Right atrium auricular region (tissue), 2 donors: ENCODE results near the gene SNRNP70. TPM values are rescaled to one million over a fixed set of nuclear protein-coding genes. Genes with fewer than 3 reads are reported as not detected.
A peak's percentile ranks its signal among the peaks of the same experiment; 100 is the strongest.

Experiments used
- DNase-seq: peaks from one replicate; pipeline ENCODE4 v3.0.0-alpha.2; 2019; ENCODE audit warnings: low spot score
- H3K27ac ChIP-seq, 2 donors: fragments of 200-600 bp; sonication (generic); 1 replicate in 1 of 2; 2 replicates in 1 of 2; pipeline ENCODE4 v1.5.1; 2016 to 2019
- H3K27me3 ChIP-seq, 2 donors: fragments of 200-600 bp; sonication (generic); one replicate each; pipeline versions ENCODE4 v1.5.1 to v1.6.0; 2017 to 2019
- H3K36me3 ChIP-seq: fragments of 200-600 bp; sonication (generic); one replicate; pipeline ENCODE4 v1.5.1; 2016
- H3K4me1 ChIP-seq, 2 donors: fragments of 200-600 bp; sonication (generic); one replicate each; pipeline versions ENCODE4 v1.5.1 to v1.6.0; 2017 to 2019
- H3K4me3 ChIP-seq, 2 donors: fragments of 200-600 bp; sonication (generic); 1 replicate in 1 of 2; 2 replicates in 1 of 2; pipeline ENCODE4 v1.5.1; 2017 to 2019; ENCODE audit warnings: mild to moderate bottlenecking in 1 of 2, moderate library complexity in 1 of 2
- H3K9me3 ChIP-seq, 2 donors: fragments of 200-600 bp; sonication (generic); one replicate each; pipeline ENCODE4 v1.5.1; 2019
- total RNA-seq, 2 donors: library from RNA; depleted of rRNA; stranded (reverse); fragments of >200 nt; gene quantifications; one replicate each; pipeline ENCODE4 v1.1.0, GENCODE V29; 2016
- TF ChIP-seq, protein P1 (sequence below), 2 donors: fragments of 200-600 bp; sonication (generic); IDR thresholded peaks; one replicate each; pipeline ENCODE4 v1.5.1; 2019; ENCODE audit warnings: antibody characterized with exemption in 2 of 2

The SNRNP70 gene
- total RNA-seq, 2 donors from 2014 or later: 62.7 to 89.4 TPM

DNA sequence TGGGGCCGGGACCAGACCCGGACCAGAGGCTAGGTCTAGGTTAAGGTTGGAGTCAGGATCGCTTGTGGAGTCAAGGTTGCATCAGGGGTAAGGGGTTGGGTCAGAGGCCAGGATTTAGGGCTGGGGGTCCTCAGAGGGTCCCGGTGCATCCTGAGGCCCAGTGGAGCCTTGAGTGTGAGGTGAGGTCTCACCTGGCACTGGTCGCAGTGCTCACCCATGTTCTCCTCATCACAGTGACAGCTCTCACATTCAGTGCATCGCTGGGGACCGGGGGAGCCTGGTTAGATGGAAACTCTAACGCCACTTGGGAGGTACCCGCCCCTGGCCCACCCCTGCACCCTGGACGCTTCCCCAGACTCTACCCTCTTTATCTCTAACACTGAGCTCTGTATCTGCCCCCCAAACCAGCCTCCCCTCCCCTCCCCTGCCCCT, 66.9 kb downstream of the SNRNP70 start:
- Histone ChIP-seq H3K27ac (peak overlapping the region; percentile 96), H3K36me3 (no peaks in the 10 kb centered on the region), H3K27me3 (no peaks in the 10 kb centered on the region), H3K4me3 (peak overlapping the region; percentile 46 to 76), H3K4me1 (peaks cover 0 to 37% of the 10 kb centered on the region in 2 donors), H3K9me3 (no peaks in the 10 kb centered on the region)
- DNase-seq: no peak
- TF ChIP-seq, protein P1, sequence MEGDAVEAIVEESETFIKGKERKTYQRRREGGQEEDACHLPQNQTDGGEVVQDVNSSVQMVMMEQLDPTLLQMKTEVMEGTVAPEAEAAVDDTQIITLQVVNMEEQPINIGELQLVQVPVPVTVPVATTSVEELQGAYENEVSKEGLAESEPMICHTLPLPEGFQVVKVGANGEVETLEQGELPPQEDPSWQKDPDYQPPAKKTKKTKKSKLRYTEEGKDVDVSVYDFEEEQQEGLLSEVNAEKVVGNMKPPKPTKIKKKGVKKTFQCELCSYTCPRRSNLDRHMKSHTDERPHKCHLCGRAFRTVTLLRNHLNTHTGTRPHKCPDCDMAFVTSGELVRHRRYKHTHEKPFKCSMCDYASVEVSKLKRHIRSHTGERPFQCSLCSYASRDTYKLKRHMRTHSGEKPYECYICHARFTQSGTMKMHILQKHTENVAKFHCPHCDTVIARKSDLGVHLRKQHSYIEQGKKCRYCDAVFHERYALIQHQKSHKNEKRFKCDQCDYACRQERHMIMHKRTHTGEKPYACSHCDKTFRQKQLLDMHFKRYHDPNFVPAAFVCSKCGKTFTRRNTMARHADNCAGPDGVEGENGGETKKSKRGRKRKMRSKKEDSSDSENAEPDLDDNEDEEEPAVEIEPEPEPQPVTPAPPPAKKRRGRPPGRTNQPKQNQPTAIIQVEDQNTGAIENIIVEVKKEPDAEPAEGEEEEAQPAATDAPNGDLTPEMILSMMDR (IDR thresholded peaks at IDR 0.05): no peak

DNA sequence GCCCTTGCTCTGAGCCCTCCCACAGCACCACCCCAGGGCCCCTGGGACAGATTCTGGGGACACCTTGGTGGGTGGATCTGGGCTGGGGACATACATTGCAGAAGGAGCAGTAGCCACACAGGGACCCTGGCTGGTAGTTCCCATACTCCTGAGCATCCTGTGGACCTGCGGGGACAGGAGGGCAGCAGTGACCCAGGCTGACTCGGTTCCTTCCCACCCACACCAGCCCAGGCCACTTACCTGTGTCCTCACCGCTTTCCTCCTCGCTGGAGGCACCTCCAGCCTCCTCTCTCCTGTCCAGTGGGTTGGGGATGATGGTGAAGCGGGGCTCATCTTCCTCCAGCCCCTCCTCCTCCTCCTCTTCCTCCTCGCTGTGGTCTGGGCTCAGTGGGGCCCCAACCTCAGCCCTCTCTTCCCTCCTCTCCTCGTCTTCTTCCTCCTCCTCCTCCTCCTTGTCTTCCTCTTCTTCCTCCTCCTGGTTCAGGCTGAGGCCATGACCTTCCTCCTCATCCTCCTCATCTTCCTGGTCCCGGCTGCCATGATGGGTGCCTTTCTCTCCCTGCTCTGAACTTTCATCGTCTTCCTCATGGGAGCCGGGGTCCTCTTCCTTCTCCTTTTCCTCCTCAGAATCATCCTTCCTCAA, 68.0 kb downstream of the SNRNP70 start:
- Histone ChIP-seq H3K9me3 (no peaks in the 10 kb centered on the region), H3K27ac (peak overlapping the region; percentile 96), H3K4me1 (peaks cover 0 to 44% of the 10 kb centered on the region in 2 donors), H3K4me3 (peak overlapping the region; percentile 46 to 76), H3K27me3 (no peaks in the 10 kb centered on the region), H3K36me3 (no peaks in the 10 kb centered on the region)
- no peak for DNase-seq
- TF ChIP-seq, protein P1 (IDR thresholded peaks at IDR 0.05): no peak

GRCh38 chr19:49154279-49154678, 69.0 kb downstream of the SNRNP70 start:
- Histone ChIP-seq H3K4me3 (peak overlapping the region; percentile 44 to 76), H3K36me3 (no peaks in the 10 kb centered on the region), H3K4me1 (peaks cover 0 to 45% of the 10 kb centered on the region in 2 donors), H3K27ac (peak overlapping the region; percentile 96), H3K9me3 (no peaks in the 10 kb centered on the region), H3K27me3 (no peaks in the 10 kb centered on the region)
- no peak for DNase-seq
- TF ChIP-seq, protein P1 (IDR thresholded peaks at IDR 0.05): no peak

- DNase-seq: no peak
- TF ChIP-seq, protein P1 (IDR thresholded peaks at IDR 0.05): no peak
- Histone ChIP-seq H3K27ac (peak within 1 kb of the TSS; percentile 96), H3K36me3 (no peaks in the 10 kb centered on the region), H3K4me1 (peaks cover 0 to 45% of the 10 kb centered on the region in 2 donors), H3K9me3 (no peaks in the 10 kb centered on the region), H3K4me3 (peak within 1 kb of the TSS; percentile 44 to 76), H3K27me3 (no peaks in the 10 kb centered on the region)
Measured at GRCh38 chr19:49155005-49155819, 70.0 kb downstream of the SNRNP70 start, which contains the start of gene HRC. Gene HRC, minus strand, starts transcription at chr19:49155396. Its CDS starts 159 bp downstream, at chr19:49155237.

DNA sequence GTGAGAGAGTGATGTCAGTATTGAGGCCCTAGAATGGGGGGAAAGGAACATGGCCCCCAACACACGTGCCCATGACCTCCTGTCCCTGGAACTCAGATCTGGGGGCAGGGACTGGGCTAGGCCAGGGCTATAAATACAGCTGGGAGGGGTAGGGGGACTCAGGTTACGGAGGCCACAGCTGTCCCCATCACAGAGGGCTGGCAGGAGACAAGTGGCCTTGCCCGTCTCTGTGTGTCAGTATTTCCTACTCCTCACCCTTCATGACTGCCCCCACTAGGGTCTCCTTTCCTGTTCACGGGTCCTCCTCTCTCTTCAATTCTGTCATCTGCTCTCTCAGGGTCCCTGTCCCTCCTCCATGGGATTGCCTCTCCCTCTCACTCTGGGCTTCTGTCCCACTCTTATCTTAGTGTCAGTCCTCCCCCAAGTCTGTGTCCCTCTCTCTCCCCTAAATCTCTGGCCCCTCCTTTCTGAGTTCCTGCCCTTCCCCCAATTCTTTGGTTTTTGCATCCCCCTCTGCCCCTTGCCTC, 70.6 kb downstream of the SNRNP70 start:
- Histone ChIP-seq H3K4me1 (peaks cover 0 to 43% of the 10 kb centered on the region in 2 donors), H3K36me3 (no peaks in the 10 kb centered on the region), H3K4me3 (peak overlapping the region; percentile 44 to 76), H3K27ac (peak overlapping the region; percentile 96), H3K9me3 (no peaks in the 10 kb centered on the region), H3K27me3 (no peaks in the 10 kb centered on the region)
- no peak for DNase-seq
- TF ChIP-seq, protein P1 (IDR thresholded peaks at IDR 0.05): no peak
